Measurements from ENCODE around the gene SHANK3.
"Not testable (repeated sequence)": the region's sequence is repeated elsewhere in the genome, so short reads cannot be mapped to it uniquely, and the experiment has no call there.

Gene SHANK3

DNA sequence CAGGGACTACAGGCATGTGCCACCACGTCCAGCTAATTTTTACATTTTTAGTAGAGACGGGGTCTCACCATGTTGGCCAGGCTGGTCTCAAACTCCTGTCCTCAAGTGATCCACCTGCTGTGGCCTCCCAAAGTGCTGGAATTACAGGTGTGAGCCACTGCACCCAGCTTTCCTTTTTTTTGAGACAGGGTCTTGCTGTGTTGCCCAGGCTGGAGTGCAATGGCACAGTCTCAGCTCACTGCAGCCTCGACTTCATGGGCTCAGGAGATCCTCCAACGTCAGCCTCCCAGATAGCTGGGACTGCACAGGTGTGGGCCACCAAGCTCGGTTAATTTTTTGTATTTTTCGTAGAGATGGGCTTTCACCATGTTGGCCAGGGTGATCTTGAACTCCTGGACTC lies 18.0 kb upstream of the SHANK3 start:
- not testable (repeated sequence) for DNase-seq

DNA sequence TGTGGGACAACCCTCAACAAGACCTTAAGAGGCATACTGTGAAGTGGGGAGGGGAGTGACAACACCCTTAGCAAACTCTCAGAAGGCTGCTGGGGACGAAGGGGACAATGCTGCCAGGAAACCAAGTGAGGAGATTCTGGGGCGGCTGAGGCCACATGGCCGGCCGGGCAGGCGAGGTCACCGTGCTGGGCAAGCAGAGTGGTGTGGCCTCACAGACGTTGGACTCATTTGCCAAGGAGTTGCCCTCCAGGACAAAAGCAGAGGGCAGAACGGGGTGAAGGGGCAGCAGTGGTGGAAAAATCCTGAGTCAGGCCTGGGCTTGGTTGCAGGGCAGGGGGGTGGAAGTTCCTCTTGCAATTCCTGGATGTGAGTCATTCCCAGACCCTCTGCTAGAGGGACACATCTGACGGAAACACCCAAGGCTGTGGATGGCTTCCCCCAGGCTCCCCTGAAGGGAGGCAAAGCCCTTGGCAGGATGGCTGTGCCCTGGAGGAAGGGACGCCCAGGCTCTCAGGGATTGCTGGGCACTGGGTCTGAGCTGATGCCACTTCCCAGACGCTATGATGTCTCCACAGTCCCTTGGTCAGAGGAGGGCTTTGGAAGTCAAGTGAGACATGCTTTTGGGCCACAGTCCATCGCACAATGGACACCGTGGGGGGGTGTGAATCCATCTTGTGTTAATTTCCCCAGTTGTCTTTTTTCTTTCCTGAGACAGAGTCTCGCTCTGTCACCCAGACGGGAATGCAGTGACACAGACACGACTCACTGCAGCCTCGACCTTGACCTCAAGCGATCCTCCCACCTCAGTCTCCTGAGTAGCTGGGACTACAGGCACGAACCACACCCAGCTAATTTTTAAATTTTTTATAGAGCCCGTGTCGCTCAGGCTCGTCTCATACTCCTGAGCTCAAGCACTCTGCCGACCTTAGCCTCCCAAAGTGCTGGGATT lies 16.2 kb upstream of the SHANK3 start:
- DNase-seq, result no peak

DNA sequence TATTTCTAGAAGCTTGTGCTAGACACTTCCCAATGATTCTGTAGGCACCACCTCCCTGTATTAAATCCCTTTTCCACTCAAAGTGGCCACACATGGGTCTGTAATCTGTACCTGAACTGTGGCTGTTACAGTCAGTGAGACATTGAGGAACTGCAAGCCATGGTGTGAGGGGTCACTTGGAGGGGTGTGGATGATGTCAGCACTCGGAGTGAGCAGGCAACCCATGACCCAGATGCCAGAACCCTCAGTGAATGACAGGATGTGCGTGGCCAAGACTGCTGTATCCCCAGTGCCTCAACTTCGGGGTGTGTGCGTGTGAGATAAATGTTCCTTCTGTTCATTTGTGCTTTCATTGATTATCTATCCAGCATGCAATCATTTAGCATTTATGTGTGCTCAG lies 14.7 kb upstream of the SHANK3 start:
- no peak for DNase-seq

DNA sequence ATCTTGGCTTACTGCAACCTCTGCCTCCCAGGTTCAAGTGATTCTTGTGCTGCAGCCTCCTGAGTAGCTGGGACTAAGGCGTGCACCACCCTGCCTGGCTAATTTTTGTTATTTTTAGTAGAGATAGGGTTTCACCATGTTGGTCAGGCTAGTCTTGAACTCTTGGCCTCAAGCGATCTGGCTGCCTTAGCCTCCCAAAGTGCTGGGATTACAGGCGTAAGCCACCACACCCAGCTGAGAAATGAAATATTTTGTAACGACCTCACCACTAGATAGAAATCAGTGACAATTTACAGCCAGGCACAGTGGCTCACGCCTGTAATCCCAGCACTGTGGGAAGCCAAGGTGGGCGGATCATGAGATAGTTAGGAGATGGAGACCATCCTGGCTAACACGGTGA lies 12.9 kb upstream of the SHANK3 start:
- DNase-seq, result not testable (repeated sequence)

DNA sequence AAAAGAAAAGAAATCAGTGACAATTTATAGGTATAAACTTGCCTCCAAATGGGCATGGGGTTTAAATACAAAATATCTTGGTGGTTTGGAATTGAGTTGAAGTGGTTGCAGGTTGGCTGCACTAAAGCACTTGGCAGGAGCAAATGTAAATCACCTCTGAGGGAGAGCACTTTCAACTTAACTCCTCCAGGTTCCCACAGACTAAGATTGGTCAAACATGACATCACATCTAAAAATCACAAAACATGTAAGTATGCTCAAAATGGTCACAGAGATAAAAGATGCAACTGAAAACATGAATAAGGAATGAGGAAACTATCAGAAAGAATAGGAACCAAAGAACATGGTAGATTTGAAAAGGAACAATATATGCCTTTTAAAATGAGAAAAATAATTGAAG lies 12.3 kb upstream of the SHANK3 start:
- DNase-seq, result no peak

DNA sequence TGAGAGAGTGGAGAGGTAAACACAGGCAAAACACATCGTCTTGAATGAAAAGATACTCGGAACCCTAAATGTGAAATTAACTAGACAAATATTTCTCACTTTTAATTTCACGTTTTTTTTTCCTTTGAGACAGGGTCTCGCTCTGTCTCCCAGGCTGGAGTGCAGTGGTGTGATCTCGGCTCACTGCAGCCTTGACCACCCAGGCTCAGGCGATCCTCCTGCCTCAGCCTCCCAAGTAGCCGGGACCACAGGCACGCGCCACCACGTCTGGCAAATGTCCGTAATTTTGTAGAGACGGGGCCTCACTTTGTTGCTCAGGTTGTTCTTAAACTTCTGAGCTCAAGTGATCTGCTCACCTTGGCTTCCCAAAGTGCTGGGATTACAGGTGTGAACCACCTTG lies 7.4 kb upstream of the SHANK3 start:
- DNase-seq, result no peak

DNA sequence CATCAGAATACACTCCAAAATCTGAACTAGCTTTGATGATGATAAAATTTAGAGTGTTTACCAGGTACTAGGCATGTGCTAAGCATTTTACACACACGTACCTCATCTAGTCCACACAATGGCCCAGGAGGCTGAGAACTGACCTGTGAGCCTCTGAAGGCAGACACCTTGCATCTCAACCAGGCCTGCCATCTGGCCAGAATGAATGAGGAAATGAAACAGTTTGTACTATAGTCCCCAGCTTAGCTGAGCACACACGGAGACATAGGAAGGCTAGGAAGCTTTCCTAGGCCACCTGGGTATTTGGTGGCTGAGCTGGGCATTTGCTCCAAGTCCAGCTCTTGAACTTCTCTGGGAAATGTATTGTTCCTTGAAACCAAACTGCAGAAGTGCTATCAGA lies 6.9 kb upstream of the SHANK3 start:
- DNase-seq, result no peak

DNA sequence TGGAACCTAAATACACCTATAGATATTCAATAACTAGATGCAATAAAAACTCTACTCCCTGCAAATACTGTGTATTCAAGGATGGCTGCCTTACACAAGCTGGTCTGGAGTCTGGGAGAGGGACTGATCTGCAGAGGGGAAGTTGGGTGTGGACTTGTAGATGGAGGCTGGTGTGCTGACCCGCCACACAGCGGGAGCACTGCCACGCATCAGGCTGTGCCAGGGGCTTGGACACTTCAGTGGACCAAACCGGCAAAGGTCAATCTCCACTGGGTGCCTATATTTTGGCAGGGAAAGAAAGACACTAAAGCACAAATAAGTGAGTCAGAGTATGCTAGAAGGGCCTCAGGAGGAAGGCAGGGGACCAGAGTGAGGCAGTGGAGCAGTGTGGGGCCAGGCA lies 2.1 kb upstream of the SHANK3 start:
- no peak for DNase-seq

DNA sequence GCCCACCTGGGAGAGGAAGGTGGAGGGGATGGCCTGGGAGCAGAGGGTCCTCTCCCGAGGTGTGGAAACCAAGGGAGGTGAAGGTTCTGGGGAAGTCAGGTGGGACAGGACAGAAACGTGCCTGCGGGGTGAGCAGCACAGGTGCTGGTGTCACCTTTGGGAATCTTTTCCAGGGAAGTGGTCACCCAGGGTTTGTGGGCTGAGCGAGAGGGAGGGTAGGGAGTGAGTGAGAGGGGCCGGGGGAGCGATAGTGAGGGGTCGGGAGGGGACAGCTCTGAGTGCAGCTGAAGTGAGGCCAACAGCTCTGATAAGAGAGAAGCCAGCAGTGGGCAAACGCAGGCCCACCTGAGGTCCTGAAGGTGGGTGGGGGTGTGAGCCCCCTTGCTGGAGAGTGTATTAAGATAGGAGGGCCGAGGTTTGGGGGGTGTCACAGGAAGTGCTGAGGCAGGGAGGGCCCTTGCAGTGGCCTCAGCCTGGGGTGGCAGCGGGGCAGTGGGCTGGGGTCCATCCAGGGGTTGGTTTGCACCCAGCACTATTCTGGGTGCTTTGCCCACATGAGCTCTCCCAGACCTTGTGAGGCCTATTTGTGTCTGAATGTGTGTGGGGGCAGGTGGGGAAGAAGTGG lies 1.6 kb upstream of the SHANK3 start:
- no peak for DNase-seq

DNA sequence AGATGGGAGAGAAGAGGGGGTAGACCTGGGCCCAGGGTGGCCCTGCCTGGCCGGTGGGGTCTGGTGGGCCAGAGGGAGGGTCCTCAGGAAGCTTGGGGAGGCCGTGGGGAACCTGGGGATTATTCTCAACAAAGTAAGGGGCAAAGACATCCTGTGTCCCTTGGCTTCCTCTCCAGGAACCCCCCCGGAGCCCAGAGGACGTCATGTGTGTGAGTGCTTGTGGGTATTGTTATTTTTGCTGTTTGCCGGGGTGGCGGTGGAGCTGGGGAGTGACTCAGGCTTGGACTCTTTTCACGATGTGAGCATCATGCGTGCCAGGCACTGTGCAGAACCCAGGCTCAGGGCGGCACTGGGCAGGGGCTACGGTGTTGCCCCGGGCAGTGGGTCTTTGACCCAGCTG lies 982 bp upstream of the SHANK3 start:
- no peak for DNase-seq

DNA sequence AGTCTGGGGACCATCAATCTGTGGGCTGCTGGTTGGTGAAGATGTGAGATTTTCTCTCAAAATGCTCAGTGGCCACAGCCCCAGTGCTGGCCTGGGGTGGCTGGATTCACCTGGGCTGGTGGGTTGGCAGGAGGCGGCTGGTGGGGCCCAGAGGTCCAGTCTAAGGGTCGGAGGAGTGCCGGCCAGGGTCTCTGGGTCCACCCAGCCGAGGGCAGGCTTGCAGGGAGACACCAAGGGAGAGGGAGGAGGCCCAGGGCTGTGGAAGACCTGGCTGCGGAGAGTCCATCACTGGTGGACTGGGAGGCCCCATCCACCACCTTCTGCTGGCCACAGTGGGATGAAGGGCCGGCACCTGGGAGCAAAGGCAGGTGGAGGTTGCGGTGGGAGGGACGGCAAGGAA lies 582 bp upstream of the SHANK3 start:
- DNase-seq, result no peak

DNA sequence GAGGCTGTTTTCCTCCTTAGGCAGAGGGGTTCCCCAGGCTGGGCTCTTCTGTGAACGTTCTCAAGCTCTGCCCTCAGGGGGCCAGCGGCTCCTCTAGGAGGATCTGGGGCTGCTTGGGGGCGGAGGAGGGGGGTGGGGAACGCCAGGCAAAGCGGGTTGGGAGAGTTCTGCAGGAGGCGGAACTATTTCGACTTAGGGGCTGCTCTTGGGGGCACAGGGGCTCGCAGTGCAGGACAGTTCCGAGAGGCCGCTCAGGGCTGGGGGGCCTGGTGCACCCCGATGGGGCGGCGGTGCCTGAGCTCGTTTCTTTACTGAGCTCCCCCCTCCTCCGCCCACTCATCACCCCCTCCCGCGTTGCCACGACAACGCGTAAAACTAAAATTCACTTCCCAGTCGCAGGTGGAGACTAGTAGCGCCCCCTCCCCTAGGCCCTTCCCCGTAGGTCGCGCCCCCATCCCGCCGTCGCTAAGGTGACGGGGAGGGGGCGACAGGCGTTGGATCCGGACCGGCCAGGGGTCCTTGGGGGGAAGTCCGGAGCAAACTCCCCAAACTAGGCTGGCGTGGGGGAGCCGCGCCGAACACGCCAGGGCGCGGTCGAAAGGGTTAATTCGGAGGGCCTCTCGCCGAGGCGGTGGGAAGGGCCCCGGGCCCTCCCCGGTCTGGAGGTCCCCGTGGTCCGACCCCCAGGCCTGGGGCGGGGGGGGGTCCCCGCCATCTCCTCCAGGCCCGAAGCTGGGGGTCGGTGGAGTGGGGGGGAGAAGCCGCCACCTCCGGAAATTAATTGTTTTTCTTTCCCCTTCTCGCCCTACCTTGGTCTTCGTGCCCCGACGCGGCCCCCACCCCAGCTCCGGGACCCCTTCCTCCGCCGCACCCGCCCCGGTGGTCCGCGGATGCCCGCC lies 857 bp downstream of the SHANK3 start:
- no peak for DNase-seq

DNA sequence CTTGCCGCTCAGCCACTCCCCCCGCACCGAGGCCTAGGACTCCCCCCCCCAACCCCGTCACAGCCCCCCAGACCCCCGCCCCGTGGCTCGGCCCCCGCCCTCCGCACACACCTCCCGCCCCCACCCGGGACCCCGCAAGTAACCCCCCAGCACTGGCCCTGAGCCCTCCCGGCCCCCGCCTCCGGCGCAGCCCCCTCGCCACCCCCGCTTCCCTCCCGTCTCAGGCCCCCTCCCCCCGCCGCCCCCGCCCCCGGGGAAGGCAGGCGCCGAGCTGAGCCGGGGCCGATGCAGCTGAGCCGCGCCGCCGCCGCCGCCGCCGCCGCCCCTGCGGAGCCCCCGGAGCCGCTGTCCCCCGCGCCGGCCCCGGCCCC lies 1.5 kb downstream of the SHANK3 start:
- no peak for DNase-seq

DNA sequence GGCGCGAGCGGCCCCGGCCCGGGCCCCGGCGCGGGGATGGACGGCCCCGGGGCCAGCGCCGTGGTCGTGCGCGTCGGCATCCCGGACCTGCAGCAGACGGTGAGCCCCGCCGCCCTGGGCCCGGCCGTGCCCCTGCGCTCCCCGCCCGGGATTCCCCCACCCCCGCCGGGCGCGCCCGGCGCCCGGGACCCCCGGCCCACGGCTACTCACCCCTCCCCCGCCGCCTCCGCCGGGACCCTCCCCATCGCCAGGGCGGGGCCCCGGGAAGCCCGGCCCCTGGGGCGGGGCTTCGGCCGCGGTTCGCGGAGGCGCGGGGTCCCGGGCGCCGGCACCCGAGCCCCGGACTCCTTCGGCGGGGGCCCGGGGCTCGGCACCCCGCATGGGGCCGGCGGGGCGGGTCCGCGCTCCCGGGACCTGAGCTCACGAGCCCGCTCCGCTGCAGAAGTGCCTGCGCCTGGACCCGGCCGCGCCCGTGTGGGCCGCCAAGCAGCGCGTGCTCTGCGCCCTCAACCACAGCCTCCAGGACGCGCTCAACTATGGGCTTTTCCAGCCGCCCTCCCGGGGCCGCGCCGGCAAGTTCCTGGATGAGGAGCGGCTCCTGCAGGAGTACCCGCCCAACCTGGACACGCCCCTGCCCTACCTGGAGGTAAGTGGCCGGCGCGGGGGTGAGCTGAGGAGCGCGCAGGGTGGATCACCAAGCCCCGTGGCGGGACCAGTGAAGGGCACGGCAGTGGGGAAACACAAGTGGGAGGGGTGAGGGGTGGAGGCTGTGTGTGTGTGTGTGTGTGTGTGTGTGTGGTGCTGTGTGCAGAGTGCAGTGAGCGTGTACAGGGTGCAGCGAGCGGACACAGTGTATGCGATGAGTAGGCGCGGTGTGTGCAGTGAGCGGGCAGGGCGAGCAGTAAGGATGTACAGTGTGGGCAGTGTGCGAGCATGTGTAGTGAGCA lies 2.3 kb downstream of the SHANK3 start:
- peak in 1 of 2 experiments; percentile 6 for DNase-seq

DNA sequence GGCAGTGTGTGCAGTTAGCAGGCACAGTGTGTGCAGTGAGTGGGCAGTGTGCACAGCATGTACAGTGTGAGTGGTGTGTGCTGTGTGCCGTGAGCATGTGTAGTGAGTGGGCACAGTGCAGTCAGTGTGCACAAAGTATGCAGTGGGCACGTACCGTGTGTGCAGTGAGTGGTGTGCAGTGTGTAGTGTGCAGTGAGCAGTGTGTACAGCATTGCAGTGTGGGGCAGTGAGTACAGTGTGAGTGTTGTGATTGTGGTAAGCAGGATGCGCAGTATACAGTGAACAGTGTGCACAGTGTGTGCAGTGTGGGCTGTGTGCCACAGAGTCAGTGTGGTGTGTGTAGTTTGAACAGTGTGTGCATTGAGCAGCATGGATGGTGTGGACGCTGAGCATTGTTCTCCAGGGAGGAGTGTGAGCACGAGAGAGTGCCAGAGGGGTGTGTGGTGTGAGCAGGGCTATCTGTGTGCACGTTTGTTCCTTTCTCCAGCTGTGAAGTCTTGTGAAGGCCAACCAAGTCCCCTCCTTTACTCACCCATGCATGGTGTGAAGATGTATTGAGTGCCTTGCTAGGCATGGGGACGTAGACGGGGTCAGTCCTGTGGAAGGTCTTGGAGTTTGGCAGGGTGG lies 3.0 kb downstream of the SHANK3 start:
- no peak for DNase-seq

DNA sequence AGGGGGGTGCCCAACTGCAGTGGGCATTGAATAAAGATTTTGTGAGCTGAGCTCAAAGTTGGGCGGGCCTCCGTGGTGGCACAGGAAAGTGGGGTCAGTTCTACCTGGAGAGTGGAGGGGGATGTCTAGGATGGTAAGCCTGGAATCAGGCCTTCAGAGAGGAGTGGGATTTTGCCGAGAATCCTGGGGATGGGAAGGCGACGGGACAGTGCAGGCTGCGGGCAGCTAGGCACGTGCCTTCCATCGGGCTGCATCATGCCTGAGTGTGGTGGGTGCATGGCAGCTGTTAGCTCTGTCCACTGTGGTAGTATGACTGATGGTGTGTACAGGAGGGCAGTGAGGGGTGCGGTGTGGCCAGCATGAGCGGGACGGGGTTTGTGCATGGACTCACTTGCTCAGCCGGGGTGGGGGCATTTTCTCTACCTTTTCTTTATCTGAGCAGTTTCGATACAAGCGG lies 3.6 kb downstream of the SHANK3 start:
- DNase-seq, result no peak

DNA sequence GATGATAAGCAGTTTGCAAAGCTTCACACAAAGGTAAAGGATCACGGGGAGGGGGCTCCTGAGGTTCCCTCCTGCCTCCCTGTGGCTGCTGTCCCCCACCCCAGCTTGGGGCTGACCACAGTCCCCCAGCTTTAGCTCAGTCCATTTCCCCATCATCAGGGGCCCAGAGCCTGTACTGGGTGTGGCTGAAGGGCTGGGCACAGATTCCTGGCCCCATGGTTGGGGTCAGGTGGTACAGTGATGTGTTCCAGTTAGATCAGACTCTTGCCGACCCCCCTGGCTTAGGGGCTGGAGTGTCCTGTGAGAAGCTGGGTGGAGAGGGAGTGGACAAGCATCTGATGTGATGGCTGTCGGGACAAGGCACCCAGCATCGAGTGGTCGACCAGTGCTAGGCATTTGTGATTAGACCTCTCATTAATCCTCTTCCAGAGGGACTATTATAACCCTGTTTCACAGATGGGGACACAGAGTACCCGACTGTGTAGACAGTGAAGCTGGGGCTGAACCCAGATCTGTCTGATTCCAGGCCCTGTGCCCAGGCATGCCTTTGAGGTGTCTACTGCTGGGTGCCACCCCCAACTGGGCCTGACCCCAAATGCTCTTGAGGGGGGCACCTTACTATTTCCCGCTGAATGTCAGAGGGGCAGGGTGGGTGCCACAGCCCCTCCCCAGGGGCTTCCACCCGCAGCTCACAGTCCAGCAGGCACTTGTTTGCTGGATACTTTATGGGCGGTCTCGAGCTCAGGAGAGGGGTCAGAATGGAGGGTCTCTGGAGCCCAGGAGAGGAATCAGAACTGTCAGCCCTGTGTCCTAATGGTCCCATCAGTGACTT lies 4.3 kb downstream of the SHANK3 start:
- no peak for DNase-seq

DNA sequence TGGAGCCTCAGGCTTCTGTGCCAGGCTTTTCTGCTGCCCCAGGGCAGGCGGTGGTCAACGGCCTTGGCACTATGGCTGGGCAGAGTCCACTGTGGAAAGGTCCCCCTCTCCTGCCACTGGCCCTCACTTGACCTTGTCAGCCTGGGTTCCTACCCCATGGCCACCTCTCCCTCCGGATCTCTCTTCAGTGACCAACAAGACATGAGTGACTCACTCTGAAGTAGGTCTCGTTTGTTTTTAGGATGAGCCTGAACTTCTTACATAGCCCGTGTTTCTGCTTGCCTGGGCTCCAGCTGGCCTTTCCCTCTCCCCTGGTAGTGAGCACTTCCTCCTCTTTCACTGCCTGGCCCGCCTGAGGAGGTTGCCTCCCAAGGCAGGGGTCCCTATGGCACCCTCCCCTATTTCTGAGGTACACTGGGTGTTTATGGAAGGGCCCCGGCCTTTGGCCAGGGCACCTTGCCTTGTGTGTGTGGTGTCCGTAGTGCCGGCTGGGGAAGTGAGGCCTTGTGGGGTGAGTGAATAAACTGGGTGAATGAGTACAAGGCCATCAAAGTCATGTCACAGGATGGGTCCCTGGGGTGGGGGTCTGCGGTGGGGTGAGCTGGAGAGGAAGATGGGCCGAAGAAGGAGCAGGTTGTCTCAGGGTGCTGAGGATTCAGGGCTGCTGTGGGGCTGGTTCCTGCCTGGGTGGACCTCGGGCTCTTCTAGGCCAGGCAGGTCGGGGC lies 5.0 kb downstream of the SHANK3 start:
- DNase-seq, result no peak

DNA sequence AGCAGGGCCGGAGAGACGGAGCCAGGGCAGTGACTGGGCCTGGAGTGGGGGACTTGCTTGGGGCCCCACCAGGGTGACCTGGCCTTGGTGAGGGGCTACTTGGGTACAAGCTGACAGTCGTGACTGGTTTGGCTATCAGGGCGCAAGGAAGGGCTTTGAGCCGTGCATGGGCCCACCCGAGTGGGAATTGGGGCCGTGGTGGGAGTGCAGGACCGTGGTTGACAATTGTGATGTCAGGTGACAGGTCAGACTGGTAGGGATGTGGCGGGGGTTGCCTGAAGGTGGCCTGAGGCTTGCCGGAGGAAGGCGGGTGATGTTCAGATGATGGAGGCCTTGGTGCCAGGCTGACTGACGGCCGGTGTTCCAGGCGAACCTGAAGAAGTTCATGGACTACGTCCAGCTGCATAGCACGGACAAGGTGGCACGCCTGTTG lies 5.6 kb downstream of the SHANK3 start:
- DNase-seq, result no peak

All from NCI-H187 (cell line).